Choroid plexus epithelial cell (primary cell): ENCODE measurements around the gene PMM1.

ENCODE experiments used
- DNase-seq: peaks from one replicate; pipeline ENCODE4 v3.0.0-alpha.2; 2010; ENCODE audit warnings: low read depth
- H3K4me3 ChIP-seq: 2 replicates; pipeline ENCODE4 v1.5.1; 2011; ENCODE audit warnings: low read depth, mild to moderate bottlenecking, control low read depth, low read length, moderate library complexity
- TF ChIP-seq, protein P1 (sequence below): conservative IDR thresholded peaks from 2 replicates; pipeline ENCODE4 v1.5.1; 2011; ENCODE audit warnings: low read depth, mild to moderate bottlenecking, control low read depth, inconsistent platforms, low read length, moderate library complexity

Gene PMM1

DNA sequence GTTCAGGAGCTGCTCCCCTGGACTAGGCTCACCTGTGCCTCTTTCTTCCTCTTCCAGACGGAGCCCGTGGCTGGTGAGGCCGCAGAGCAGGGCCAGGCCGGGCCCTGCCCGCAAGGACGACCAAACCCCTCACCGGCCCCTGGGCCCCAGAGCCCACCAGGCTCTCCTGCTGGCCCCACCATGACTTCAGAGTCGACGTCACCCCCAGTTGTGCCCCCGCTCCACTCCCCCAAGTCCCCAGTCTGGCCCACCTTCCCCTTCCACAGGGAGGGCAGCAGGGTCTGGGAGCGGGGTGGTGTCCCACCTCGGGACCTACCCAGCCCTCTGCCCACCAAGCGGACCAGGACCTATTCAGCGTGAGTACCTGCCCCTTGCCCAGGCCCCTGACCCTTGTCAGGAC lies 17.9 kb downstream of the PMM1 start:
- no peak for DNase-seq
- TF ChIP-seq, protein P1, sequence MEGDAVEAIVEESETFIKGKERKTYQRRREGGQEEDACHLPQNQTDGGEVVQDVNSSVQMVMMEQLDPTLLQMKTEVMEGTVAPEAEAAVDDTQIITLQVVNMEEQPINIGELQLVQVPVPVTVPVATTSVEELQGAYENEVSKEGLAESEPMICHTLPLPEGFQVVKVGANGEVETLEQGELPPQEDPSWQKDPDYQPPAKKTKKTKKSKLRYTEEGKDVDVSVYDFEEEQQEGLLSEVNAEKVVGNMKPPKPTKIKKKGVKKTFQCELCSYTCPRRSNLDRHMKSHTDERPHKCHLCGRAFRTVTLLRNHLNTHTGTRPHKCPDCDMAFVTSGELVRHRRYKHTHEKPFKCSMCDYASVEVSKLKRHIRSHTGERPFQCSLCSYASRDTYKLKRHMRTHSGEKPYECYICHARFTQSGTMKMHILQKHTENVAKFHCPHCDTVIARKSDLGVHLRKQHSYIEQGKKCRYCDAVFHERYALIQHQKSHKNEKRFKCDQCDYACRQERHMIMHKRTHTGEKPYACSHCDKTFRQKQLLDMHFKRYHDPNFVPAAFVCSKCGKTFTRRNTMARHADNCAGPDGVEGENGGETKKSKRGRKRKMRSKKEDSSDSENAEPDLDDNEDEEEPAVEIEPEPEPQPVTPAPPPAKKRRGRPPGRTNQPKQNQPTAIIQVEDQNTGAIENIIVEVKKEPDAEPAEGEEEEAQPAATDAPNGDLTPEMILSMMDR: no peak
- H3K4me3 ChIP-seq: no peak overlapping the region

- H3K4me3 ChIP-seq: no peak overlapping the region
- no peak for DNase-seq
- TF ChIP-seq, protein P1: no peak
These were observed 19.4 kb downstream of the PMM1 start for GRCh38 chr22:41570221-41570620.

- H3K4me3 ChIP-seq: no peak overlapping the region
- no peak for DNase-seq
- TF ChIP-seq, protein P1: no peak
These were observed 20.8 kb downstream of the PMM1 start for GRCh38 chr22:41568811-41569210.

DNA sequence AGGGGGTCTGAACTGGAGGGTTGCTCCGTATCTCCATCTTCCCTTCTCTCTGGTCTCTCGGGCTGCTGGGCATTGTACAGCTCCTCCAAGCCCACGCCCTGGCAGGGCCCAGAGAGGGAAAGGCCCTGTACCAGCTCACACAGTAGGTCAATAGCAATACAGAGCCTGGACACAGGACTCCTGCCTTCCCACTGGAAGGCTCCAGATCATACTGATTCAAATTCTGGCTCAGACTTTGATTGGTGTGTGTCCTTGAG lies 22.2 kb downstream of the PMM1 start:
- TF ChIP-seq, protein P1: no peak
- H3K4me3 ChIP-seq: no peak overlapping the region
- no peak for DNase-seq

- TF ChIP-seq, protein P1: no peak
- peak; percentile 84 for DNase-seq
- no peak overlapping the region for H3K4me3 ChIP-seq
These were observed 24.1 kb downstream of the PMM1 start for GRCh38 chr22:41565403-41566054.

DNA sequence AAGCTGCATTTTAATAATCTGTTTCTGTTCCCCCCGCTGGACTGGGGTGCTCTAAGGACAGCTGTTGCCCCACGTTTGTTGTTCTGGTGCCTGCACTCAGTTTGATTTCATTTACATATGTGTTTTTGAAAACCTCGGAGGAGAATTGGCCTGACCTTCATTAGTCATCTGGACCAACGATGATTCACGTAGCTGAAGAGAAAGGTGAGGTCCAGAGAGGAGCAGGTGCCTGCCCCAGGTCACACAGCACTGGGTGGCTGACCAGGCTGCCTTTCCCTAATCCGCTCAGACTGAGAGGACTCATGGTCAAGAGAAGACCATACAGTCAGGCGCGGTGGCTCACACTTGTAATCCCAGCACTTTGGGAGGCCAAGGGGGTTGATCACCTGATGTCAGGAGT lies 25.1 kb downstream of the PMM1 start:
- TF ChIP-seq, protein P1: no peak
- no peak overlapping the region for H3K4me3 ChIP-seq
- DNase-seq: peak; percentile 57

DNA sequence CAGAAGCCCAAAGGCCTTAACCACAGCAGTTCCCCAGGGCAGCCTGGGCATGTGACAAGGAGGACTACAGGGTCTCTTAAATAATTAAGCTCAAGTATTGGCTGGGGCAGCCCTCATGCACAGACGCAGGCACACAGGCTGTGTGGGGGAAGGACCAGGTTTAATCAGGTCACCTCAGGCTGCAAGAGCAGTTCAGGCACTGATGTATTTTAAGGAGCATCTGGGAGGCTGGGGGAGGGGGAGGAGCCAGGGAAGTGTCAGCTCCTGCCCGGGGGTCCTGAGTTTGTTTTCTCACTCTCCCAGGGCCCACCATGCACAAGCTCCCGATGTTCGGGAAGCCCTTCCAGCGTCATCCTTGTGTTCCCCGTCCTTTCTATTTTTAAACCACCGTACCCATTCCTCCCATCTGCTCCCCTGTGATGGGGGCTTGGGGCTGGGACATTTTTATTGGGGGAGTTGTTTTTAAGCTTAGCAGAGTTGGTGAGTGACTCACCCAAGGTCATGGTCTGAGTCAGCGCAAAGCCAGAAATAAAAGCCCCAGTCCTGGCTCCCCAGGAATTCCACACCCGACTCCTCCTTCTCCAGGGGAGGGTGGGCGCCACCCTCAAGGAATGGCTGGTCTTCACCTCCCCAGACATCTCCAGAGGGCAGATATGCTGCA lies 26.5 kb downstream of the PMM1 start:
- TF ChIP-seq, protein P1: no peak
- DNase-seq: peak; percentile 83
- H3K4me3 ChIP-seq: peak overlapping the region; percentile 8
